Uterus (tissue), 4 donors: ENCODE data around the gene COBLL1. TPM values are rescaled to one million over a fixed set of nuclear protein-coding genes. Genes with fewer than 3 reads are reported as not detected.

Source experiments
- DNase-seq, 2 donors: peaks; one replicate each; pipeline ENCODE4 v3.0.0-alpha.2; 2019 to 2020
- H3K27ac ChIP-seq, 2 donors: fragments of 200-600 bp; sonication (generic); 1 replicate in 1 of 2; 2 replicates in 1 of 2; pipeline ENCODE4 v1.5.1; 2016 to 2018
- H3K27me3 ChIP-seq, 2 donors: fragments of 200-600 bp; sonication (generic); one replicate each; pipeline ENCODE4 v1.5.1; 2018 to 2019; ENCODE audit warnings: control low read depth in 1 of 2
- H3K36me3 ChIP-seq, 2 donors: fragments of 200-600 bp; sonication (generic); one replicate each; pipeline ENCODE4 v1.5.1; 2019; ENCODE audit warnings: control low read depth in 1 of 2
- H3K4me1 ChIP-seq, 2 donors: fragments of 200-600 bp; sonication (generic); one replicate each; pipeline ENCODE4 v1.5.1; 2018 to 2019; ENCODE audit warnings: control low read depth in 1 of 2
- H3K4me3 ChIP-seq, 2 donors: fragments of 200-600 bp; sonication (generic); 1 replicate in 1 of 2; 2 replicates in 1 of 2; pipeline ENCODE4 v1.5.1; 2018 to 2019; ENCODE audit warnings: mild to moderate bottlenecking in 1 of 2
- H3K9me3 ChIP-seq, 2 donors: fragments of 200-600 bp; sonication (generic); one replicate each; pipeline ENCODE4 v1.5.1; 2019; ENCODE audit warnings: control low read depth in 1 of 2
- POLR2A ChIP-seq, 2 donors: fragments of 450-650 bp; IDR thresholded peaks; one replicate each; pipeline ENCODE4 v1.6.1; 2016; ENCODE audit warnings: antibody characterized with exemption in 2 of 2, mild to moderate bottlenecking in 1 of 2, moderate library complexity in 1 of 2
- intact Hi-C: fragments of 100-400 bp; cut with DNase I; formaldehyde crosslinking; loops from one replicate; pipeline ENCODE4 v1.15.1; 2023; ENCODE audit warnings: low total_unique reads
- total RNA-seq, 4 donors: library from RNA; depleted of rRNA in 3 of 4; stranded (reverse); fragments of >200 nt in 3 of 4; gene quantifications; one replicate each; pipeline versions ENCODE4 v1.1.0 to v1.2.4, GENCODE V29; 2014 to 2023
- TF ChIP-seq, protein P1 (sequence below), 4 experiments: fragments of 200-600 bp in 2 of 4; fragments of 450-650 bp in 2 of 4; sonication (generic) in 2 of 4; IDR thresholded peaks; one replicate each; pipeline ENCODE4 v1.5.1; 2016 to 2019; ENCODE audit warnings: antibody characterized with exemption in 4 of 4, mild to moderate bottlenecking in 2 of 4, moderate library complexity in 1 of 4
- donor health status: DM: yes; HTN: yes; CAD: no.

COBLL1 gene
- total RNA-seq, 4 donors from 2014 or later: 4.1 to 32.6 (median 17.9) TPM

DNA sequence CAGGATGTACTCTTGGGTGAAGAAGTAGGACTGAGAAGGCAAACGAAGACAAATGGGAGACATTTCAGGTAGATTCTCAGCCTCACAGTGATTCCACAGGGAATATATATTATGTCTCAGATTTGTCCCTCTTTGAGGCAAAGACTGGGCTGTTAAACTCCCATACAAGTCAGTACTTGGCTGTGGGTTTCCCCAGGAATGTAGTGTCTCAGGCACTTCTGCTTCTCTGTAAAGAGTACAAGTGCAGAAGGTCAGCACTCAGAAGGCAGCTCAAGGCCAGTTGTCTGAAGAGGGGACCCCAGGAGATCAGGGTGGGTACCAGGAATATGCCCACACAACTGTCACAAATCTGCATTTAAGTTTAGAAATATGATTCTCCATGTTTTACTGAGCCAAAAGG lies 39.9 kb upstream of the COBLL1 start:
- Histone ChIP-seq H3K27ac (no peak overlapping the region), H3K4me3 (no peak overlapping the region), H3K4me1 (no peaks in the 10 kb centered on the region), H3K27me3 (no peaks in the 10 kb centered on the region), H3K36me3 (no peaks in the 10 kb centered on the region), H3K9me3 (no peaks in the 10 kb centered on the region)
- intact Hi-C loops: no loop called here
- TF ChIP-seq, protein P1, sequence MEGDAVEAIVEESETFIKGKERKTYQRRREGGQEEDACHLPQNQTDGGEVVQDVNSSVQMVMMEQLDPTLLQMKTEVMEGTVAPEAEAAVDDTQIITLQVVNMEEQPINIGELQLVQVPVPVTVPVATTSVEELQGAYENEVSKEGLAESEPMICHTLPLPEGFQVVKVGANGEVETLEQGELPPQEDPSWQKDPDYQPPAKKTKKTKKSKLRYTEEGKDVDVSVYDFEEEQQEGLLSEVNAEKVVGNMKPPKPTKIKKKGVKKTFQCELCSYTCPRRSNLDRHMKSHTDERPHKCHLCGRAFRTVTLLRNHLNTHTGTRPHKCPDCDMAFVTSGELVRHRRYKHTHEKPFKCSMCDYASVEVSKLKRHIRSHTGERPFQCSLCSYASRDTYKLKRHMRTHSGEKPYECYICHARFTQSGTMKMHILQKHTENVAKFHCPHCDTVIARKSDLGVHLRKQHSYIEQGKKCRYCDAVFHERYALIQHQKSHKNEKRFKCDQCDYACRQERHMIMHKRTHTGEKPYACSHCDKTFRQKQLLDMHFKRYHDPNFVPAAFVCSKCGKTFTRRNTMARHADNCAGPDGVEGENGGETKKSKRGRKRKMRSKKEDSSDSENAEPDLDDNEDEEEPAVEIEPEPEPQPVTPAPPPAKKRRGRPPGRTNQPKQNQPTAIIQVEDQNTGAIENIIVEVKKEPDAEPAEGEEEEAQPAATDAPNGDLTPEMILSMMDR (IDR thresholded peaks at IDR 0.05): no peak
- TF ChIP-seq POLR2A (IDR thresholded peaks at IDR 0.05): no peak
- DNase-seq: no peak

DNA sequence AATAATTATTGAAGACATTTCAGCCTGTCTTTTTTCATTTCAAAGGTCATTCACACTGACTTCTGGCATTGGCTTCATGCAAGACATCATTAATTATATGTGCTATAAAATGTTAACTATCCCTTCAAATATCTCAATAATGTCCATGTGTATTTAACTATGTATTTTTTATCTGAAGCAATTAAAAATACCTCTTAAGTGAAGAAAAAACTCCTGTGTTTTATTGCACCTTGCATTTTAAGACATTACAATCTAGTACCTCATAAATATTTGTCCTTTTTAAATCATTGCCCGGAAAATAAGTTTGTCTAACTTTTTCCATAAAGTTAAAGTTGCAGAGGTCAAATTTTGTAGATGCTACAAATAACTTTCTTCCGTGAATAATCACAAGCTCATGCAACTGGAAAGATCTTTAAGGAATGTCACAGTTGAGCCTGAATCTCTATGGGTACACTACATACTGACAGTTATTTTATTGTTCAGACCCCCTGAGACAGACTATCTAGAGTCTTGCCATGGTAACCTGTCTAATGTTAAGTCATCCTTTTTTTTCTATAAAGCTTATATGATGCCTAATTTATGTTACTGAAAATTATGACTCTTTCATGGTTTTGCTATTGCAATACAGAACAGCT lies 38.4 kb upstream of the COBLL1 start:
- Histone ChIP-seq H3K4me3 (no peak overlapping the region), H3K9me3 (no peaks in the 10 kb centered on the region), H3K36me3 (no peaks in the 10 kb centered on the region), H3K4me1 (no peaks in the 10 kb centered on the region), H3K27me3 (no peaks in the 10 kb centered on the region), H3K27ac (no peak overlapping the region)
- TF ChIP-seq, protein P1 (IDR thresholded peaks at IDR 0.05): no peak
- no peak for TF ChIP-seq POLR2A (IDR thresholded peaks at IDR 0.05)
- intact Hi-C loops: no loop called here
- no peak for DNase-seq

DNA sequence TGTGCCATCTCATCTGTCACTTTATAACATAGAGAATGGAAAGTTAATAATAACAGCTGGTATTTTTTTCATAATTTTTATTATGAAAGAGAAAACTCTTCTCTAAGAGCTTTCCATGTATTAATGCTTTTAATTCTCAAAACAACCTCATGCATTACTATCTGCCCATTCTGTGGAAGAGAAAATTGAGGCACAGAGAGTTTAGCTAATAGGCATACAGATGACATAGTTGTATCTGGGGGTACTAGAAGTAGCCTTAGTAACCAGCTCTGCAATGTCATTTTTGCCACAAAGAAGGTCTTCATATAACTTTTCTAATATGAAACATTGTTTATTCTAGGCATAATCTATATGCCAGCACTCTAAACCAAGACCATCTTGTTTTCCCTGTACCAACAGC lies 36.3 kb upstream of the COBLL1 start:
- Histone ChIP-seq H3K27ac (no peak overlapping the region), H3K27me3 (no peaks in the 10 kb centered on the region), H3K4me1 (no peaks in the 10 kb centered on the region), H3K9me3 (no peaks in the 10 kb centered on the region), H3K4me3 (no peak overlapping the region), H3K36me3 (no peaks in the 10 kb centered on the region)
- no peak for DNase-seq
- intact Hi-C loops: no loop called here
- TF ChIP-seq, protein P1 (IDR thresholded peaks at IDR 0.05): no peak
- TF ChIP-seq POLR2A (IDR thresholded peaks at IDR 0.05): no peak

DNA sequence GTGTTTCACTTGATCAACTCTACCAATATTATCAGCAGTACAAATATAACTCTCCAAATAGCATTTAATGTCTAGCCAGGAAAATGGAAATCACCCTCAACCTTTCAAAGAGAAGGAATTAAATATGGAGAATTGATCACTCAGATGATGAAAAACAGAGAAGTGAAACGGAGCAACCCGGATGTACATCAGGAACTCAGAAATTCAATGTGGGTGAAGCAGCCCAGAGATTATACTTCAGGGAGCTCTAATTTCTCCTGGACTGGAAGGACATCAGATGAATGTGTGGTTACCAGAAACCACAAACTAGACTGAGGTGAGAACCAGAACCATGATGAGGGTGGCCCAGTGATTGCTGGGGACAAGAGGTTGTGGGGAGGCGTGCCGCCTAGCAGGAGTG lies 35.5 kb upstream of the COBLL1 start:
- TF ChIP-seq POLR2A (IDR thresholded peaks at IDR 0.05): no peak
- TF ChIP-seq, protein P1 (IDR thresholded peaks at IDR 0.05): no peak
- Histone ChIP-seq H3K27me3 (no peaks in the 10 kb centered on the region), H3K36me3 (no peaks in the 10 kb centered on the region)

GRCh38 chr2:164875334-164876205 lies 33.9 kb upstream of the COBLL1 start:
- Histone ChIP-seq H3K27ac (no peak overlapping the region), H3K4me3 (no peak overlapping the region), H3K9me3 (no peaks in the 10 kb centered on the region), H3K36me3 (no peaks in the 10 kb centered on the region), H3K4me1 (no peaks in the 10 kb centered on the region), H3K27me3 (no peaks in the 10 kb centered on the region)
- intact Hi-C loops: no loop called here
- TF ChIP-seq, protein P1 (IDR thresholded peaks at IDR 0.05): no peak
- no peak for TF ChIP-seq POLR2A (IDR thresholded peaks at IDR 0.05)
- no peak for DNase-seq

More for the DNA sequence above, 35.5 kb upstream of the COBLL1 start:
- Histone ChIP-seq H3K4me3 (no peak overlapping the region), H3K27ac (no peak overlapping the region), H3K9me3 (no peaks in the 10 kb centered on the region), H3K4me1 (no peaks in the 10 kb centered on the region)
- intact Hi-C loops: no loop called here
- no peak for DNase-seq
